Right renal cortex interstitium (tissue), 3 donors: ENCODE measurements around the gene PTGES3. TPM values are rescaled to one million over a fixed set of nuclear protein-coding genes. Genes with fewer than 3 reads are reported as not detected.
"Not testable (repeated sequence)": the region's sequence is repeated elsewhere in the genome, so short reads cannot be mapped to it uniquely, and the experiment has no call there.

ENCODE experiments used
- DNase-seq, 3 donors: peaks; one replicate each; pipeline ENCODE4 v3.0.0-alpha.2; 2013; ENCODE audit warnings: low read depth in 3 of 3, low spot score in 2 of 3
- polyA plus RNA-seq, 3 donors: library from polyadenylated mRNA; unstranded; fragments of 120-200 nt; gene quantifications; one replicate each; pipeline ENCODE4 v1.2.1, GENCODE V29; 2013; ENCODE audit not compliant: insufficient read length in 3 of 3

Gene PTGES3
- polyA plus RNA-seq, 3 donors = 335 to 363 (median 347) TPM

DNA sequence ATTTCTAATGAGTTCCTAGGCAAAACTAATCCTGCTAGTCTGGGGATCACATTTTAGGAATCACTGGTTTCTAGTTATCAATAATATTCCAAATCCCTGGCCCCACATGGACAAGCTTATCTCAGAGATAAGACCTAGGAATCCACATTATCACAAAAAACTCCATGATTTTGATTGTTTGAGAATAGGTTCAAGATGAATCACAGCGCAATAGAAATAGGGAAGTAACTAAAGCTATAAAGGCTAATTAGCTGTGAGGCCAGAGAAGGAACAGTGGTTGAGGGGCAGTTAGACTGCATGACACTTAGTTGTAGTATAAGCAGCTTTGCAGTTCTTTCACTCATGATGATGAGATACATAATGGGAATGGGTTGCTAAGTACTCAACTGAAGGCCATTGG lies 29.2 kb downstream of the PTGES3 start:
- no peak for DNase-seq

- DNase-seq = no peak
These were observed 30.4 kb downstream of the PTGES3 start for GRCh38 chr12:56657416-56658379.

DNA sequence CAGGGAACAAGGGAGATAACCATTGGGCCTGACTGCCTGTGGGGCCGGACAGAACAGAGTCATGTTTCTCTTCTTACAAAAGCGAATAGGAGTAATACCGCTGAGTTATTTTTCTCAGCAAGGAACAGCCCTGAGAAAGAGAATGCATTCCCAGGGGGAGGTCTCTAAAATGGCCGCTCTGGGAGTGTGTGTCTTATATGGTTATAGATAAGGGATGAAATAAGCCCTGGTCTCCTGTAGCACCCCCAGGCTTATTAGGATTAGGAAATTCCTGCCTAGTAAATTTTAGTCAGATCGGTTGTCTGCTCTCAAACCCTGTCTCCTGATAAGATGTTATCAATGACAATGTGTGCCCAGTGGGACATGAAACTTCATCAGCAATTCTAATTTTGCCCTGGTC lies 34.3 kb downstream of the PTGES3 start:
- DNase-seq = not testable (repeated sequence)

- not testable (repeated sequence) for DNase-seq
These were observed 40.1 kb downstream of the PTGES3 start for GRCh38 chr12:56648023-56648422.

GRCh38 chr12:56645717-56646446 lies 42.2 kb downstream of the PTGES3 start, which contains the start of gene ATP5F1B:
Gene ATP5F1B, minus strand, starts transcription at chr12:56645984. Its CDS starts 21 bp downstream, at chr12:56645963.
- peak; percentile 98 to 99 (median 99) for DNase-seq

- DNase-seq = no peak
These were observed 42.8 kb downstream of the PTGES3 start for GRCh38 chr12:56645201-56645716.

DNA sequence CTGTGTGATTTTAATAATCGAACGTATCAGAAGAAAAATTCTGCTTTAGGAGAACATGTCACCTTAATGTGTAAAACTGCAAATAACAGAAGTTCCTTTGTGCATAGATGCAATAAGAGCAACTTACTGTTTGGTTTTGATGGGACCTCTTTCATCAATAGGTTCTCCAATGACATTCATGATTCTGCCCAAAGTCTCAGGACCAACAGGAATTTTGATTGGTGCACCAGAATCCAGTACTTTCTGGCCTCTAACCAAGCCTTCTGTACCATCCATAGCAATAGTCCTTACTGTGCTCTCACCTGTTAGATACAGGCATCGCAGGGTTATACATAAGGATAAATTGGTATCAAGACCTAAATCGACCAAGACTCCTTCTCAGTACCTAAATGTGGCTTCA lies 43.4 kb downstream of the PTGES3 start:
- DNase-seq = no peak

DNA sequence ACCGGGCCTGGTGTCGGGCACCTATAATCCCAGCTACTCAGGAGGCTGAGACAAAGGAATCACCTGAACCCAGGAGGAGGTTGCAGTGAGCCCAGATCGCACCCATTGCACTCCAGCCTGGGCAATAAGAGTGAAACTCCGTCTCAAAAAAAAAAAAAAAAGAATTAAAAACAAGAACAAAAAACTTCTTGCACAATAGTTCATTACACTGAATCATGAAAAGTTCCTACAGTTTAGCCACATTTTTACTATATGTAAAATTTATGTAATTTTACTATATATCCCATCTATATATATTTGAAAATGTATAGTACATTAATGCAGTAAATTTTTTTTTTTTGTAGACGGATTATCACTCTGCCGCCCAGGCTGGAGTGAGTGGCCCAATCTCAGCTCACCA lies 46.9 kb downstream of the PTGES3 start:
- DNase-seq = no peak

DNA sequence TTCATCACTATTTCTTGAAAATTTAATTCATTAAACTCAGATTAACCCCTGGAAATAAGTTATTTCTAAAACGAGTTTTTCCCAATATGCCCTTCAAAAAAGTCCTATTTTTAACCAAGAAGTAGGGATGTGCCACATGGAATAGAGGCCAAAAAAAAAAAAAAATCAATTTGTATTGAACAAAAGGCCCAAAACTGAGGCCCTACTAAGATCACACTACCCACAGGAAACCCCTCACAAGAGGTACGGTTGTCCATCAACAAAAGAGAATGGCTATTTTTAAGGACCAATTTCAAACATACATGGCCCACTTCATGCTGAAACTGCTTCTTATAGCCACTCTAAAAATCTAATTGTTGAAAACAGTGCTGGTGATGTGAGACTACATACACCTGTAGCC lies 50.5 kb downstream of the PTGES3 start:
- DNase-seq = no peak

GRCh38 chr12:56636675-56637540 lies 51.2 kb downstream of the PTGES3 start:
- DNase-seq = peak; percentile 96 to 99 (median 97)

GRCh38 chr12:56635806-56636674 lies 52.0 kb downstream of the PTGES3 start:
- no peak for DNase-seq

GRCh38 chr12:56634837-56635791 lies 53.0 kb downstream of the PTGES3 start:
- no peak for DNase-seq

- no peak for DNase-seq
These were observed 53.7 kb downstream of the PTGES3 start for GRCh38 chr12:56634242-56634836.

DNA sequence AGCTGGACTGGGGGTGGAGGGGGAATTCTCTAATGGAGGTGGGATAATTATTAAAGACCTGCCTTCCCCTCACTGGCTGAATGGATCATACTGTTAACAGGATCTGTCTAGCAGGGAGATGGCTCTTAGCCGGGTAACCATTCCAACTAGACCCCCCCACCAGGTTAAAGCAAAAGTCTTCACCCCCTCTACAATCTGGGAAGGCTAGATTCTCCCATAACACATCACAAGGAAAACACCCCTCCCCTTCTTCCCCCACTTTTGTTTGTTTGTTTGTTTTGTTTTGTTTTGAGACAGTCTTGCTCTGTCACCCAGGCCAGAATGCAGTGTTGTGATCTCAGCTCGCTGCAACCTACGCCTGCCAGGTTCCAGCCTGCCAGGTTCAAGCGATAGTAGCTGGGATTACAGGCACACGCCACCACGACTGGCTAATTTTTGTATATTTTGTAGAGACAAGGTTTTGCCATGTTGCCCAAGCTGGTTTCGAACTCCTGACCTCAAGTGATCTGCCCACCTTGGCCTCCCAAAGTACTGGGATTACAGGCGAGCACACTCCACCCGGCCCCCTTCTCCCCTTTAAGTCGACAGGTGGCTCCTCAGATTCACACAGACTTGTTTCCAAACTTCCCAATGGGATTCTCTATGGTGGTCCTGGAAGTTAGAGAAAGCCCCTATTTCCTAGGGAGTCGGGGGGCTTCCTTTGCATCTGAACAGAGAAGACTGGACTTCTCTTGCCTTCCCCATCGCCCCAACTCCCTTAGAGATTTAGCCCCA lies 54.4 kb downstream of the PTGES3 start:
- DNase-seq = no peak

DNA sequence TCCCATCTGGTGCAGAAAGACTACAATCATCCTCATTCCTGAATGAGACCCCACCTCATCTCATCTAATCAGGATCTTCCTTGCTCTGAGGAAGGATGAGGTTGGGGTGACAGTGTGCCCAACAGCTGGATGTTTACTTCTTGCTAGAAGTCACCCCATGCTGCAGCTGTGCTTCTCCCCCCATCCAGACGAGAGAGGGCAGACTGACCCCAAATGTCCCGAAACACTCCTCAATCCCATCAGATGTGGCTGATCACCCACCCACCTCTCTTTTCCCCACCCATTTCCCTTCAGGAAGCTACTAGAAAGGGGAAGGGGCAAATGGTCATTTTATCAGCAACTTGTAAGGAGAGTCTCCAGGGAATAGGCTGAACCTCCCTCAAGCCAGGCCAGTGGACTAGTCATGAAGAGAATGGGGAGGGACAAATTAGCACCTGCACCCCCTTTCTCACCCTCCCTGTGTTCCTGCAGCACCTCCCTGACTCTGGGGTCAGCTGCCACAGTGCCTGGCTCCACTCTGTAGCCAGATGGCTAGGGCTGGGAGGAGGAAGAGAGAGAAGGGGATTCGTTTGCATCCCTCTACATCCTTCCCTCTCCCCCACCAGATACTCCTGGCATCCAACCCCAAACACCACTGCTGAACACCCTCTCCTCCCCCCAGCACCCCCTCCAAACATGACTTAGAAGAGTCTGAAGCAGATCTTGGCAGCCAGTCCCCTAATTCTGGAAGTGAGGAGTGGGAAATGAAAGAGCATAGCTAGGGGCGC lies 55.2 kb downstream of the PTGES3 start:
- no peak for DNase-seq
